Activated CD4-positive, alpha-beta T cell treated with anti-CD3 and anti-CD28 coated beads, Interleukin-2, amount 10 ng/mL, durations not matched to agents 24 days and 14 days (primary cell): Measurements from ENCODE around the gene EMID1. TPM values are rescaled to one million over a fixed set of nuclear protein-coding genes. Genes with fewer than 3 reads are reported as not detected.

Source experiments
- DNase-seq: peaks from one replicate; pipeline ENCODE4 v3.0.0; 2022
- H3K27ac Mint-ChIP-seq: one replicate; pipeline ENCODE4 v1.8.0; 2022; ENCODE audit warnings: mild to moderate bottlenecking, mixed read lengths
- H3K27me3 Mint-ChIP-seq: one replicate; pipeline ENCODE4 v1.8.0; 2022; ENCODE audit warnings: mixed read lengths
- H3K36me3 Mint-ChIP-seq: one replicate; pipeline ENCODE4 v1.8.0; 2022; ENCODE audit warnings: low read depth, mild to moderate bottlenecking, mixed read lengths
- H3K4me1 Mint-ChIP-seq: one replicate; pipeline ENCODE4 v1.8.0; 2021; ENCODE audit warnings: mixed read lengths
- H3K4me3 Mint-ChIP-seq: one replicate; pipeline ENCODE4 v1.8.0; 2022; ENCODE audit warnings: mild to moderate bottlenecking, moderate library complexity, mixed read lengths
- H3K9me3 Mint-ChIP-seq: one replicate; pipeline ENCODE4 v1.8.0; 2021; ENCODE audit warnings: mixed read lengths
- intact Hi-C: fragments of 100-400 bp; cut with micrococcal nuclease; formaldehyde crosslinking; loops from one replicate; pipeline ENCODE4 v1.15.1; 2023
- total RNA-seq: library from RNA; stranded (reverse); gene quantifications from 2 replicates; pipeline ENCODE4 v1.2.3, GENCODE V29; 2022

The EMID1 gene
- total RNA-seq, 1 donor from 2014 or later, result not detected

- H3K4me1 Mint-ChIP-seq, result peaks cover 7% of the 10 kb centered on the region
- peaks cover 10% of the 10 kb centered on the region for H3K27me3 Mint-ChIP-seq
- H3K36me3 Mint-ChIP-seq, result peaks cover 29% of the 10 kb centered on the region
- intact Hi-C loops, result no loop called here
- no peak overlapping the region for H3K27ac Mint-ChIP-seq
- no peaks in the 10 kb centered on the region for H3K9me3 Mint-ChIP-seq
- no peak for DNase-seq
- H3K4me3 Mint-ChIP-seq, result no peak overlapping the region
Measured at GRCh38 chr22:29302681-29303465, 97.2 kb downstream of the EMID1 start.

- Mint-ChIP-seq H3K4me3 (peak overlapping the region; percentile 83), H3K36me3 (peaks cover 6% of the 10 kb centered on the region), H3K9me3 (no peaks in the 10 kb centered on the region), H3K27me3 (peaks cover 10% of the 10 kb centered on the region), H3K4me1 (peaks cover 5% of the 10 kb centered on the region), H3K27ac (no peak overlapping the region)
- DNase-seq, result no peak
- intact Hi-C loops, result loop anchor here (2.0 kb wide), 1 partner anchor 37 kb away; the partner anchor contains the start of gene EWSR1
Measured at GRCh38 chr22:29305836-29306174, 100.1 kb downstream of the EMID1 start.

GRCh38 chr22:29306175-29306834 is 100.6 kb downstream of the EMID1 start, which contains the start of gene GAS2L1:
Gene GAS2L1 (plus strand): TSS chr22:29306650. CDS start chr22:29308106, 1,456 bp downstream.
- H3K4me1 Mint-ChIP-seq, result peaks cover 5% of the 10 kb centered on the region
- H3K4me3 Mint-ChIP-seq, result peak within 1 kb of the TSS; percentile 83
- peak within 1 kb of the TSS; percentile 58 for H3K27ac Mint-ChIP-seq
- peaks cover 1% of the 10 kb centered on the region for H3K36me3 Mint-ChIP-seq
- H3K27me3 Mint-ChIP-seq, result peaks cover 10% of the 10 kb centered on the region
- H3K9me3 Mint-ChIP-seq, result no peaks in the 10 kb centered on the region
- peak; percentile 87 for DNase-seq
- intact Hi-C loops, result loop anchor here (2.0 kb wide), 1 partner anchor 38 kb away; the partner anchor contains the start of gene EWSR1

GRCh38 chr22:29306835-29307595 is 101.3 kb downstream of the EMID1 start:
- no peaks in the 10 kb centered on the region for H3K9me3 Mint-ChIP-seq
- H3K36me3 Mint-ChIP-seq, result no peaks in the 10 kb centered on the region
- intact Hi-C loops, result loop anchor here (2.0 kb wide), 1 partner anchor 38 kb away; the partner anchor contains the start of gene EWSR1
- peak overlapping the region; percentile 13 for H3K27ac Mint-ChIP-seq
- DNase-seq, result peak; percentile 87
- H3K27me3 Mint-ChIP-seq, result peaks cover 11% of the 10 kb centered on the region
- H3K4me3 Mint-ChIP-seq, result peak overlapping the region; percentile 83
- peaks cover 4% of the 10 kb centered on the region for H3K4me1 Mint-ChIP-seq

GRCh38 chr22:29307596-29308147 is 102.0 kb downstream of the EMID1 start:
- H3K36me3 Mint-ChIP-seq, result no peaks in the 10 kb centered on the region
- peak overlapping the region; percentile 77 for H3K4me3 Mint-ChIP-seq
- DNase-seq, result no peak
- peaks cover 15% of the 10 kb centered on the region for H3K27me3 Mint-ChIP-seq
- intact Hi-C loops, result loop anchor here (2.0 kb wide), 1 partner anchor 39 kb away; the partner anchor contains the start of gene EWSR1
- peak overlapping the region; percentile 13 for H3K27ac Mint-ChIP-seq
- H3K4me1 Mint-ChIP-seq, result peaks cover 4% of the 10 kb centered on the region
- no peaks in the 10 kb centered on the region for H3K9me3 Mint-ChIP-seq

GRCh38 chr22:29308148-29308790 is 102.6 kb downstream of the EMID1 start:
- peaks cover 21% of the 10 kb centered on the region for H3K27me3 Mint-ChIP-seq
- no peaks in the 10 kb centered on the region for H3K36me3 Mint-ChIP-seq
- H3K4me3 Mint-ChIP-seq, result peak overlapping the region; percentile 41
- intact Hi-C loops, result no loop called here
- no peak for DNase-seq
- H3K9me3 Mint-ChIP-seq, result no peaks in the 10 kb centered on the region
- no peak overlapping the region for H3K27ac Mint-ChIP-seq
- H3K4me1 Mint-ChIP-seq, result peaks cover 4% of the 10 kb centered on the region

- H3K4me1 Mint-ChIP-seq, result peaks cover 6% of the 10 kb centered on the region
- H3K36me3 Mint-ChIP-seq, result no peaks in the 10 kb centered on the region
- H3K27me3 Mint-ChIP-seq, result peaks cover 26% of the 10 kb centered on the region
- peak; percentile 78 for DNase-seq
- H3K27ac Mint-ChIP-seq, result peak overlapping the region; percentile 57
- intact Hi-C loops, result no loop called here
- no peaks in the 10 kb centered on the region for H3K9me3 Mint-ChIP-seq
- peak overlapping the region; percentile 41 for H3K4me3 Mint-ChIP-seq
Measured at GRCh38 chr22:29308791-29309262, 103.1 kb downstream of the EMID1 start.

Other genes starting within 250 kb of the EMID1 start
- not detected in 2 replicates for gene C22orf31, start 144.1 kb upstream of the EMID1 start, total RNA-seq
- not detected in 2 replicates for gene KREMEN1, start 132.9 kb upstream of the EMID1 start, total RNA-seq
- 49.5 and 51.9 TPM in 2 replicates for gene RHBDD3, start 62.1 kb downstream of the EMID1 start, total RNA-seq
- gene EWSR1, start 62.4 kb downstream of the EMID1 start, total RNA-seq, result 445 and 446 TPM in 2 replicates
- gene GAS2L1, start 100.8 kb downstream of the EMID1 start, total RNA-seq, result 1.5 and 2.6 TPM in 2 replicates
- 0.30 and 0.64 TPM in 2 replicates for gene RASL10A, start 109.8 kb downstream of the EMID1 start, total RNA-seq
- gene AP1B1, start 182.7 kb downstream of the EMID1 start, total RNA-seq, result 79.1 and 83.7 TPM in 2 replicates
- gene RFPL1, start 232.7 kb downstream of the EMID1 start, total RNA-seq, result not detected in 2 replicates